Right ventricle myocardium superior (tissue), 1 donor: ENCODE measurements around the gene APBA2. TPM values are rescaled to one million over a fixed set of nuclear protein-coding genes. Genes with fewer than 3 reads are reported as not detected.

Source experiments
- ATAC-seq: fragments of 200-7000 bp; cut with Tn5 transposase; one replicate; pipeline ENCODE4 v1.9.1; 2020; ENCODE audit warnings: mild to moderate bottlenecking; ENCODE audit not compliant: poor library complexity
- DNase-seq: peaks from one replicate; pipeline ENCODE4 v3.0.0-alpha.2; 2020
- intact Hi-C: fragments of 100-400 bp; cut with DNase I; formaldehyde crosslinking; loops from one replicate; pipeline ENCODE4 v1.11.2; 2022
- total RNA-seq: library from RNA; stranded (reverse); fragmentation: NEBNext Ultra II Directional; extraction: Animal tissue kit (Norgen Biotek cat#: 25700); gene quantifications from one replicate; pipeline ENCODE4 v1.2.1, GENCODE V29; 2021
- donor health status: DM: no; HTN: yes; CAD: no; lungs with severe emphysema.

The APBA2 gene
- total RNA-seq, 1 donor from 2014 or later, result 1.9 TPM

DNA sequence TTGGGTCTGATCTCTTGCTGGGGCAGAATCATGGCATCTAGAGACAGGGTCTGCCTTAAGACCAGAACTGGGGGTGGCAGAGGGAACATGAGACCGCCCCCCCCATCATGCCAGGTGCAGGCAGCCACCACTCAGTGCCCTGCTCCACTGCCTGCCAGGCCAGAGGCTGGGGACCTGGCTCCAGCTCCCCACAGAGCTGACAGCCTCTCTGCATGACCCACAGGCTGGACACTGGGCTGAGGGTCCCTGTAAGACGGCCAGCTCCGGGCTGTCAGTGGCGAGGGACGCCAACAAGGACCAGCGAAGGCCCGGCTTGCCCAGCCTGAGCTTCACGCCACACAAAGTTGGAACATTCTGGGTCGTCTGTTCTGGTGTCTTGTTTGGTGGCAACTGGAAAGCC, 238.2 kb downstream of the APBA2 start:
- ATAC-seq (no peak), DNase-seq (peak; percentile 27)
- intact Hi-C loops, result no loop called here

DNA sequence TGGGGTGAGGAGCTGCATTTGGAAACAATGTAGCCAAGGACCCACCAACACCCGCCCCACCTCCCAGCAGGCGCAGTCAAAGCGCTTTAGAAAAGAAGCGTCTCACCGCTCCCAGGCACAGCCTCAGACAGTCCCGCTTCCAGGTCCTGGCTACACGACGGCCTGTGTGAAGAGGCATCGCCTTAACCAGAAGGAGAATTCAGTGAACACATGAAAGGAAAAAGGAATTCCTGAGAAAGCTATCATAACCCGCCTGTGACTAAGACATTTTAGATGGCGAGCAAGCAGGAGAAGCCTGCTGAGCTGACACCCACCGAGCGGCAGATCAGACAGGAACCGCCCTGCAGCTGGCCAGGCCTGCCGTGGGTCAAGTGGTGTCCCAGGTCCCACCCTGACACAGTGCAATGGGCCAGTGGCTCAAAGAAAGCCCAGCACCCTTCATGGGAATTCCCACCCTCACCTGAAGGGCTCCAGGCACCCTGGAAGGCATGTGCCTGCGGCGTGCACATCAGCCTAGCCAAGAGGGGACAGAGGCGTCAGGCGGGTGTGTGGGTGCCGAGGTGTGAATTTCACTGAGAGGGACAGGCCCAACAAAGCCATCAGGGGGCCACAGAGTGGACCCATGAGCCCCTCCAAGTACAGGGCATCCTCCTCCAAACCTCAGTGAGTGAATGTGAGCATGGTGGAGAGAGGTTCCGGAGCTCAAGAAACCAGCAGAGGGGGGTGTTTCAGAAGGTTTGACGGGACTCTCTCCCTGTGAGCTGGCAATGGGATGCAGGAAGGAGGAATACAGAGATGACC, 239.0 kb downstream of the APBA2 start:
- DNase-seq, result peak; percentile 24
- no peak for ATAC-seq
- intact Hi-C loops, result no loop called here

DNA sequence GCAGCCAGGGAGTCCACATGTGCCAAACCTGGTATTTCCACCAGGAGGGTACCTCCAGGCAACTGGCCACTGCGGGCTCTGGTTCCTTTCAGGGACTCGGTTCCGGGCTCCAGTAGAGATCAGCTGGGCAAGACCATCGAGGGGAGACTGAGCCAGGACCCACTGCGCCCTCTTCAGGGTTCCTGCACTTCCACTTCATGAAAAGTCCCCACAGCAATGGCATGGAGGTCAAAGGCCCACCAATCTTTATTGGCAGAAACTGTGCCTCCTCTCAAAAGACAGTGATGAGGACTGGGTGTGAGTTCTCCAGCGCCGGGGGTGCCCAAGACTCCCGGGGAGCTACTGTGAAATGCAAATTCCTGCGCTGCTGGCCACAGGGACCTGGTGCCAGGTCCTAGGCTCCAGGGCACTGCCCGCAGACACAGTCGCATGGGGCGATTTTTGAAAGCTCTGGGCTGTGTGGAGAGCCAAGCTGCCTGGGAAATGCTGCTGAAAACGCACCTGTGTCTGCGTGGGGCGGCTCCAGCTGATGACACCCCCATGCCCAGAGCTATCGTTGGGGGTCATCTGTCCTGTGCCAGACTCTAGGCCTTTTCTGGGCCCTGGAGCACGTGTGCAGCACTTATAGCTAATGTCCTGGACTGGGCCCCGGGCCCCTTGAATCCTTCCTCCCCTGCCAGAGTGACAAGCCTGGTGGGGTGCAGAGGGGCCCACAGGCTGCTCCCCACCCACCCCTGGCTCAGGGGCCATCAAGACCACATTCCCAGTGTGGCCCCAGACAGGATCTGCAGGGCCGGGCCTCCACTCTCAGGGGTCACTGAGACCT, 239.8 kb downstream of the APBA2 start:
- intact Hi-C loops, result no loop called here
- ATAC-seq (no peak), DNase-seq (peak; percentile 22)

DNA sequence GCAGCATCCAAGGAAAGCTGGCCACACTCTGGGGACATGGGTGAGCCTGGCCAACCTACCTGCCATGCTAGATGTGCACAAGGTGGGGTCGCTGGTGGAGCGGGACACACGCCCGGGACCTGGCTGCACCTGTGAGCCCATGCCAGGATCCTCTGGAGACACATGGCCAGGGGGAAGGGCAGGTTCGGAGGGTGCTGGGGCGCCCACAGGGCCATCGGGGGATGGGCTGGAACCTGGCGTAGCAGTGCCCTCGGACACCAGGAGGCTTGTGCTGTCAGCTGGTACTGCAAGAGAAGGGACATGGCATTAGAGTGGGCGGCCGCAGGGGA, 240.4 kb downstream of the APBA2 start:
- ATAC-seq (no peak), DNase-seq (peak; percentile 33)
- intact Hi-C loops, result no loop called here

DNA sequence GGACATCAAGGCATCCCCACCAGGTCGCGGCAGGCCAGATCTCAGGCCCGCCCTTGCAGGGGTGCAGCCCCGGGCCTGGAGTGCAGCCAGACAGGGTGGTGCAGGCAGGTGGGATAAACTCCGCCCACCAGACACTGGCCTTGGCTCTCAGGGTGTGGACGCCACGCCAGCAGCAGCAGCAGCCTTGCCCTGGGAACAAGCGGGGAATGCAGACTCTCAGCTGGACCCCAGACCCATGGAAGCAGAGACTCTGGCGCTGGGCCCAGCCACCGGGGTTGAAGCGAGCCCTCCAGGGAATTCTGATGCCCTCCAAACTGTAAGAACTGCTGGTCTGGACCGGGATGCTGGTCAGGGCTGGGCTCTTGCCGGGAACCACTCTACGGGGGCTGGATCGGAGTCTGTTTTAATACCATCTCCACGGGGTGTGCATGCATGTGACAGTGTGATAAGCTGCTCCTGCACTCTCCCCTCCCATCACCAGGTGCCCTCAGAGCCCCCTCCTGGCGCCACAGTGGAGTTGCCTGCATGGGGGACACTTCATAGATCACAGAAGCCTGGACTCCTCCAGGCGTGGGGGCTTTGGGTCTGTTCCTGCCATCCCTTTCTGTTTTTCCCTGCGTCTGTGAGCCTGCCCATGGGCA, 241.2 kb downstream of the APBA2 start:
- ATAC-seq (no peak), DNase-seq (peak; percentile 26)
- intact Hi-C loops, result no loop called here

DNA sequence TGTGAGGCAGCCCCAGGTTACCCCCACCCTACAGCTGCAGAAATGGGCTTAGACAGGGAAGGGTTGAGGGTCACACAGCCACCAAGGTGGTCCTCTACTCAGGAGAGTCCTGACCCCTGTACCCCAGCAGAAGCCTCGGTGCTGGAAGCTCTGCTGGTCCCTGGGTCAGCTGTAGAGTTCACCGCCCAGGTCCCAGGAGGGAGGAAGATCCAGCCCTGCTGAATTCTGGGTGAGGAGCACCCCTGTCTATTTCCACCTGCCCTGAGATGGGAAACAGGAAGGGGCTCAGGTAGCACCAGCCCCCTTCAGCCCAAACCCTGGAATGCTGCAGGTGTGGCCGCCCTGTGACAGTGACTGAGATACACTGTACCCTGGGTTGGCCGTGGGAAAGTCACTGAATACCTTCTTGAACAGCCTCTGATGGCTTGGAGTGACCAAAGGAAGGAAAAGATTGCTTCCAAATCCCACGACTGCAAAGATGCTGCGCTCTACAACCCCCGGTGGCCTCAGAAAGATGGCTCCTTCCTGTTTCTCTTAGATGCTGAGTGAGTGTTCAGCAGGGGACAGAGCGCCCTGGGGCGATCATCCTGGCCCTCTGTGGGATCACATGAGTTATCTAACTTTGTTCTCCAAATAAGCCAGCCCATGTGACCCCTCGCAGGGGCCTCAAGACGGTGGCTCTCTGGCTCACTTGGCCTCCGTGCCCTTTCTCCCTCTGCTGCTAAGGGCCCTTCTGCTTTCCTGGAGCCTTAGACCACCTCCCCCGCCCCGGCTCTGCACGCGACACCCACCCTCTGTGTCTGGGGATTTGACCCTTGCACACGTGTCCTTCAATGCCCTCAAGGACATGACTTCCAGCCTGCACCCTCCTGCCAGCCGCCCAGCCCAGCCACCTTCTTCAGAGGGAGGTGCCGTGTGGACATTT, 242.0 kb downstream of the APBA2 start:
- DNase-seq (peak; percentile 12), ATAC-seq (no peak)
- intact Hi-C loops, result no loop called here

DNA sequence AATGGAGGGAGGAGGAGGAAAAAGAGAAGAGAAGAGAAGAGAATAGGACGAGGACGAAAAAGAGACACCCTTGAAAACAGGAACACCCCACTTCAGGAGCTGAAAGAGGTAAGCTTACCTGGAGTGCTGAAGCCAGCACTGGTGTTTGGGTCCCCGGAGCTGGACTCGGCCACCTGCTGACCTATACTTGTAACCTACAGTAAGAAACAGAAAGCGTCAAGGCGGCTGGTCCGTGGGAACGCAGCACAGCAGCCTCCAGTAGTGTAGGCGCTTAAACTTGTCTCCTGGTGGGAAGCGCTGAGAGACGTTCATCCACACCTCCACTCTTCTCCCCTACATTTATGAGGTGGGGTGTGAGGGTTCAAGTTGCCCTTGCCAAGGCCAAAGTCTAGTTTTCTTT, 242.9 kb downstream of the APBA2 start:
- DNase-seq (peak; percentile 20), ATAC-seq (no peak)
- intact Hi-C loops, result no loop called here

DNA sequence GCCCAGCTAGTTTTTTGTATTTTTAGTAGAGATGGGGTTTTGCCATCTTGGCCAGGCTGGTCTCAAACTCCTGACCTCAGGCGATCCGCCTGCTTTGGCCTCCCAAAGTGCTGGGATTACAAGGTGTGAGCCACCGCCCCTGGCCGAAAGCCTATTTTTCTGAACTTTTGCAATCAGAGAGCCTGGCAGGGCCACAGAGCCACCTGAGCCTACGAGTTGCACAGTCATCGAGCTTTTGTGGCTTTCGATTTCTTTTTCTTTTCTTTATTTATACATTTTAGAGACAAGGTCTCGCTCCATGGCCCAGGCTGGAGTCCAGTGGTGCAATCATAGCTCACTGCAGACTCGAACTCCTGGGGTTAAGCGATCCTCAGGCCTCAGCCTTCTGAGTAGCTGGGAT, 243.4 kb downstream of the APBA2 start:
- no peak for ATAC-seq
- intact Hi-C loops, result no loop called here
- no peak for DNase-seq

DNA sequence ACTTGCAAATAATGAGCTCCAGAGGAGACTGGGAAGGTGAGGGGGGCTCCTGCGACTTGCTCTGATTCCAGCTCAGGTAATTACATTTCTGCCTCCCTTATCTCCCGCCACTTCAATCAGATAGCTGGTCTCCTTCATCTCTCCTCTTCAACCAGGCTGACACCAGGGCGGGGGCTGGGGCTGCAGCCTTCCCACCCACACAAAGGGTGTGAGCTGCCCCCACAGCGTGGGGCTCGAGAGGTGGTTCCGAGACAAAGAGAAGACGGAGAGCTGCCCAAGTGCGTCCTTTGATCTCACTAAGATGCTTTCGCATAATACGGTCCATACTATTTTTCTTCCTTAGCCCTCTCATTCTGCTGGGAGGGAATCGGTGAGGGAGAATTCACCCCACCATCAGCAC, 244.2 kb downstream of the APBA2 start:
- DNase-seq, result peak; percentile 20
- ATAC-seq, result no peak
- intact Hi-C loops, result no loop called here

DNA sequence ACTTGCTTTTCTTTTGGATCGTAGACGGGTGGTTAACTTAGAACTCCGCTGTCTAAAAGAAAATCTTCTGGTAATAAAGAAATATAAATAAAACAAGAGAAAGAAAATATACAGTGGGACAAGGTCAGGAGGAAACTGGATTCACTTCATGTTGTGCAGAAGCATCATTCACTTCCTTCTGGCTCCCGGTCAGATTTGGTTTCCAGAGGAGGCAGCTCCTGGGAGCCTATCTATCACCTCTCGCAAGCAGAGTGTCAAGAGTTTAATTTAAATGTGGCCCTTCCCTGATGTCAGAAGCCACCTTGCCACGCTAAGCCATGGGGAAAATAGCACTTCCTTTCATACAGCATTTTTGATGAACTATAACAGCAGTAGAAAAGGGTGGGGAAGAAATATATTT, 244.7 kb downstream of the APBA2 start:
- DNase-seq (no peak), ATAC-seq (no peak)
- intact Hi-C loops, result no loop called here

DNA sequence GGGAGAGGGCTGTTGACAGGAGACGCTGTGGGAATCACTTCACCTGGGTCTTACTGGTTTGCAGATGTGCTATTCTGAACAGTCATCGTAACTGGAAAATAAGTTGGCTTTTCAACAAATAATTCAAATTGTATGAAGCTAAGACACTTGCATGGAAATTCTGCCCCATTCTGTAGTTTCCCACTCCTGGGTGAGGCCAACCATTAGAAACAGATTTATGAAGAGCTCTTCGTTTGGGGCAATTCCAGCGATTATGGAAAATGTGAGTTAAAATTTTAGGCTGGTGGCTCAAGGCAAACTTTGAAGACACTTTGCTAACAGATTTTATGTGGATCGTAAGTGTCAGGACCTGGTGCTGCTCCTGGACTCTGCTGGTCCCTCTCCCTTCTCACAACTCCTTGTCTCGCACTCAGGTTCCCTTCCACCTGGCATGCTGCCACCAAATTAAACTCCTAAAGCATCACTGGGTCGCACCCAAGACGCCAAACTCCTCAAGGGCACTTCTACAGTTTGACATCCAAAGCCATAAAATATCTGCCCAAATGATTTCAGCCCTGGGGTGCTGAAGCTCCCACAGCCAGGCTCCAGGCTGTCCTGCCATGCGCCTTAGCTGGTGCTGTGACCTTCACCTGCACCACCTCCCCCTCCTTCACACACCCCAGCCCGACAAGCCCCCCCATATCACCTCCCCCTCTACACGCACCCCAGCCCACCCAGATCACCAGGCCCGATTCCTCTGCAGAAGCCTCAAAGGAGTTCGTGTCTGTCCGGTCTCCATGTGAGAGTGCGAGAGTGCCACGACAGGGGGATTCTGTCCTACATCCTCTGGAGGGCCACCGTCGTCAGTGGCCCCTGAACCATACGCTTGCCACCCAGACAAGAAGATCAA, 245.4 kb downstream of the APBA2 start:
- DNase-seq (no peak), ATAC-seq (no peak)
- intact Hi-C loops, result no loop called here

DNA sequence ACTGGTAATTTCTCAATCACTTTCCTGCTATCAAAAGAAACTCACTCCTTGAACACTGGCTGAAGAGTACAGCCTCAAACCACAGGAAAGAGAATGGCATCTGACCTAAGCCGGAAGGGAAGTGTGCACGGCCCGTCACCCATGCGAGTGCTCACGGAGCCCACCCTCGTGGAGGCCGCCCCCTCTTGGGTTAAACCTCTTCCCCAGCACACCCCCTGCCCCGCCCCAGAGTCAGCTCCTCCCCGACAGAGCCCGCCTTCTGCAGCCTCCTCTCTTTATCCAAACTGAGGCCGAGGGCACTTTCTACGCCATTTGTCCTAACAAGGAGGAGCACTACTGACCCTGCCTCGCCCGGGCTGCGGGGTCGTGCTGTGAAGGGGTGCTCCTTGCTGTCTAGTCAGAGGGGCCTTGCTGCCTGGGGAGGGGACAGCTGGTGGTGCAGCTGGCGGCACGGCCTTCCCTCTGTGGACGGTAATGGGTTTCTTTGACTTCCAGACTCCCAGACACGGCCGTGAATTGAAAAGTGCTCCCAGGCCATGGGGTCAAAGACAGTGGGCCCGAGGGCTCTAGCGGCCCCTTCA, 246.2 kb downstream of the APBA2 start:
- ATAC-seq (no peak), DNase-seq (peak; percentile 34)
- intact Hi-C loops, result no loop called here

DNA sequence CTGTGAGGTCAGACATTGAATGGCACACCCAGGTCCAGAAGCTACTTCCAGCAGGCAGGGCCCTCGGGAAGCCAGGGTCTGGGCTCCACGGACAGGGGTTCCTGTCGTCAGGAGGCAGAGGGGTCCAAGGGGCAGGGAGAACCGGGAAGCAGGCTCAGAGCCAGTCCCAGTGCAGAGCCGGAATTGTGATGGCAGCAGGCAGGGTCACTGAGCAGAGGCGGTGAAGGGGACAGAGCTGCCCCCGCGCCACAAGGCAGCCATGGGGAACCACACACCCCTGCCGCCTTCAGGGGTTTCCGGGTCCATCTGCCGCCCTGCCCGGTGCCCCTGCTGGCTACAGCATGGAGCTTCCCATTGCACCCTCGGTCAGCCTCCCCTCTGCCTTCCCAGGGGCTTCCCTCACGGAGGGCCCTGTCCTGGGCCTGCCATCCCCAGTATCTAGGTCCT, 247.0 kb downstream of the APBA2 start:
- intact Hi-C loops, result no loop called here
- ATAC-seq (no peak), DNase-seq (peak; percentile 31)

DNA sequence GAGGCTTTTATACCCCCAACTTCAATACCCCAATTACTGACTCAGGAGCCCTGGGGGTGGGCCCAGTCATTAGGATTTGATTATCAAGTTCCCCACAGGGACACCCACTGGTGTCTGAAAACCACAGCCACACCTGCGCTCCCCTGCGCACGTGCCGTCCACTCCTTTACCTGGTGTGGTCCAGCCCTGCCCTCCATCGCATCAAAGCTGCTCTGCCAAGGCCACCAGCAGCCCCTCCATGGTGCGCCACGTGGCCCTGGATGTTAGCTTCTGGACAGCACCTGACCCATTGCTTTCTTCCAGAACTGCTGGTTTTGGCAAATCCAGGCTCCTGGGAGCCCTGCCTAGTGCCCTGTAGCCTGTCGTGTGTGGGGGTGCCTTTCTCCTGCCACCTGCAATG, 247.5 kb downstream of the APBA2 start:
- DNase-seq (peak; percentile 30), ATAC-seq (no peak)
- intact Hi-C loops, result no loop called here

DNA sequence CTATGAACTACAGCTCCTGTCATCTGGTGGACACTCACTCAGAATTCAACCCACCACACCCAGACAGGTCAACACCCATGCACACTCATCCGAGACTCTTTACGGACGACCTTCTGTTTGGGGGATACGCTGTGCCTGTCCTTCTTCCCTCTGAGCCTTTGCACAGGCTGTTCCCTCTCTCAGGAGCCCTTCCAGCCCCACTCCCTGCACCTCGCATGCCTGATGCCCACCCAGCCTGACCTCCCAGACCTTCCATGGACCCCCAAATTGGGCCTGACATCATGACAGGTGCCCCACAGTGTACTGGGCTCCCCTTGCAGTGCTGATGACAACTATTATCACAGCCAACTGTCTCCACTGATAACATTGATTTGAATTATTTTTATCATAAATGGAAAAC, 248.0 kb downstream of the APBA2 start:
- DNase-seq, result no peak
- ATAC-seq, result no peak
- intact Hi-C loops, result no loop called here

DNA sequence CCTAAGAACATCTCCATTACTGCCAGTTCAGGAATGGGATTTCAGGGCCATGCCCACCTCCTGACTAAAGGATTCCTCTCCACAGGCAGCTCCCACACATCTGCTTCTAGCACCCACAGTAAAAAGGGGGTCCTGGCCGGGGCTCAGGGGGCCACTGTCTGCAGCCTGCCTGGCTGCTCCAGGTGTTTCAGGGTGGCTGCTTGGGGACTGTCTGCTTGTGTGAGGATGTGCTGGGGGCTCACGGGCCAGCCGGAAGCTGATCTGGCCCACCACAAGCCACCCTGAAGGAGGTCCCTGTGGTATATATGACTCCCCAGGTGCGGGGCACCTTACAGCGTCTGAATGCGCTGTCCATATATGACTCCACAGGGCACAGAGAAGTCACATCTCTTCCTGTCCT, 248.5 kb downstream of the APBA2 start:
- no peak for ATAC-seq
- DNase-seq, result peak; percentile 9
- intact Hi-C loops, result no loop called here

DNA sequence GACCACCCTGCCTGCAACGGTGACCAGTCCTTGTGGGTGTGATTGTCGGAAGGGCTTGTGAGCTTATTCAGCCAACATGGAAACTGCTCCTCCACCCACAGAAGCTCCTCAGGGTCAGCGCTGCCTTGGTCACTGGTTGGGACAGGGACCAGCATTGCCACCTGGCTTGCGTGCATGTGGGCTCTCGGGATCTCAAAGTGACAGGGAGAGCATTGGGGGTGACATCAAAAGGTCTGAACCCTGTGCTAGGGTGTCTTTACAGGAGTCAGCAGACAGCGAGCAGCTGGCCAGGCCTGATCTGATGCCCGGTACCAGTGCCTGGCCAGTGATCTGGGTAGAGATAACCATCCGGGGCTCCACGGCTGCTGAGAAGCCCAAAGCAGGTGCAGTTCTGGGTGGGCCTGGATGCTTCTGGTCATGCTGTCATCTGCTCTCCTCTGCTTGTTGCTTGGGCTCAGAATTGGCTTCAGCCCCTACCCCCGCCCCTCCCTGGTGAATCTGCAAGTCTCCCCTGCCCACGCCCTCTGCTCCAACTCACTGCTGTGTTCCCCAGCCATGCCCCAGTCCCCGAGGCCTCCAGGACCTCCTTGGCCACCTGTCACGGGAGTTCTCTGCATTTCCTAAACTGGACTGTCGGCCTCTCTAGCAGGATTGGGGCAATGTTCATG, 249.0 kb downstream of the APBA2 start:
- ATAC-seq (no peak), DNase-seq (peak; percentile 25)
- intact Hi-C loops, result no loop called here
